HG03066 (cell line): Measurements from ENCODE around the gene USP22.
"Not testable (repeated sequence)": the region's sequence is repeated elsewhere in the genome, so short reads cannot be mapped to it uniquely, and the experiment has no call there.

ENCODE experiments used
- ATAC-seq: cut with Tn5 transposase; IDR thresholded peaks from one replicate; pipeline ENCODE4 v1.9.1; 2021; ENCODE audit warnings: low read depth; ENCODE audit not compliant: unreplicated experiment

The USP22 gene

DNA sequence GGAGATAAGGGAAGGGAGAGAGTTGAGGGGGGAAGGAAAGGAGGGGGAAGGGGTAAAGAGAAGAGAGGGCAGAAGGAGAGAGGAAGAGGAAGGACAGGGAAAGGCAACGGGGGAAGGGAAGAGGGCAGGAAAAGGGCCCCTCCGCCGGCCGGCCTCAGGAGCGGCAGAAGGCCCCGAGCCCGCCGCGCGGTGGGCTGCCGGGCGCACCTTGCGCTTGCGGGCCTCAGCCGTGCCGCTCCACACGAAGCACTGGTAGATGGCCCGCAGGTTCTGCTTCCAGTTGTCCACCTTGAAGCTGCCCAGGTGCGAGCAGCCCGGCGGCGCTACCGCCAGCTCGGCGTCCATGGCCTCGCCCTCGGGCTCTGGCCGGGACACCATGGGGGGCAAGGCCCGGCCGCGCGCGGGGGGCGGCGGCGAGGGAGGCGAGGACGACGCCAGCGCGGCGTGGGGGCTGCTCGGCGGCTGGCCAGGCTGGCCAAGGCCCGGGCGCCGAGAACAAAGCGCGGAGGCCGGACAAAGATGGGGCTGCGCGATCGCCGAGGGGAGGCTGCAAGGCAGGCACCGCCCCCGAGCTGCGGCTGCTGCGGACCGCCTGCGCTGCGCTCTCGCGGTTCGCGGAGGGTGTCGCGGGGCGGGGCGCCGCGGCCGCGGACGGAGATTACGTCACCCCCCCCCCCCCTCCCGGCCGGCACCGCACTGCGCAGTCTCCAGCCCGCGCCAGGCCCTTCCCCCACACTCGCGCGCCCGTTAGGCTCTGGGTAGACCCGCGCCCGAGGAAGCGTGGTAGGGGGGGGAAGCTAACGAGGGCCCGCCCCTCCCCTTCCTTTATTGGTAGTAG is at the start of gene USP22:
USP22 (minus strand) TSS at position 554 of the 838 bp plus-strand sequence; CDS start at position 378, 176 bp downstream.
- ATAC-seq: peak; percentile 48

DNA sequence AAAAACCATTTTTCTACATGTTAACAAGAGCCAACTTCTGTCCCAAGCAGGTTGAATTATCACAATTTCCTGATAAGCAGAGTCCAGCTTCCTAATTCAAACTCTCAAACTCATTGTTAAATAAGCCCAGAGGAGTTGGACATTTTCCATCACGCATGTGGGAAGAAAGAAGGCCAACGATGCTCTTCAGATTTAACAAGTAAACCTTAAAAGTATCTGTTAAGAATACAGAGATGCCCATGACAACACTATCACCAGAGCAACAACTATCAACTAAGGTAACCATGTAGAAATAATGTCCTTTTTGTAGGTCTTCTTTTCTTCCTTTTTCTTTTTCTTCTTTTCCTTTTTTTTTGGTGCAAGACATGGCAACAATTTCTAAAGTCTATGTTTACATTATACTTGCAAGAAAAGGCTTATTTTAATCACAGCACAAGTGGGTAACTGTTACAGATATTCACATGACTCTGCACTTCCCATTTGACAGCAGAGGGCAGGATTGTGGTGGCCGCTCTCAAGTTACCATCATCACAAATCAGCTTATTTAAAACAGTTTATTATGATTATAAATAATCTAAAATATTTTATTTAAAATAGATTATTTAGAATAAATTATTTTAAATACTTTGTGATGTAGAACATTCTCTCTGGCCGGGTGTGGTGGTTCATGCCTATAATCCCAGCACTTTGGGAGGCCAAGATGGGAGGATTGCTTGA is 48.2 kb upstream of the USP22 start:
- no peak for ATAC-seq

DNA sequence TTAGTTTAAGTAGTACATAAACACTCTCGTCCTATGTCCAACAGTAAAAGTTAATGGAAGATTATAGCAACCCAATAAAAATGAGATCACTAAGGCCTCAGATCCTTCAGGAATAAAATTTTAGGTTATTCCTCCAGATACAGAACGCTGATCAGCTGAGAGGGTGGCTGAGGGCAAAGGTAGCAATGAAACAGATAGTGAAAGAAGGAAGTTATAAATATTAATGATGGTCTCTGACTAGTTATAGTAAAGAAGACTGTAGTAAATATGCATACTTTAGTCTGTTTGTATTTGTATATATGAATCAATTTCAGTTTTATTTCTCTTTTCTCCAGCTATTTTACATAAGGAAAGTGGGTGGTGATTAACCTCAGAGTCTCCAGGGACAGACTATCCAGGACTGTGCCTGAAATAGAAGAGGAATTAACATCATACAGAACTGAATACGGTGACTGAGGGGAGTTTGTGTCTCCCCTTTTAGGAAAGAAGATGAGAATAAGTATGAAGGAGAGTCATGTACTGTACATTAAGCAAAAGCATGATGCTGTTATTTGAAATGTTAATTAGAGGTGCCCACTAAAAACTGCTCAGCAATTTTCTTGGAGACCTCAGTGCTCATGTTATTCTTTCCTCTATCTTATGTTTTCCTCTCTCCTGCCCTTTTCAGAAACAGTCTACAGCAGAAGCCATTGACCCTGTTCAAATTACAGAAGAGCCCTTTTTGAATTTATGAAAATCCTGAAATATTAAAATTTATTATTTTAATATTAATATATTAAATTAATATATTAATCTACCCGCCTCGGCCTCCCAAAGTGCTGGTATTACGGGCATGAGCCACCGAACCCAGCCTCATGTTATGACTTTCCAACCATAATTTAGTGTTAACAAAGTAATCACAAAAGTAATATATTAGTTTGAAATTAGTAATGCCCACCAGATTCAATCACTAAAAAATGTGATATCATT is 47.4 kb upstream of the USP22 start:
- no peak for ATAC-seq

DNA sequence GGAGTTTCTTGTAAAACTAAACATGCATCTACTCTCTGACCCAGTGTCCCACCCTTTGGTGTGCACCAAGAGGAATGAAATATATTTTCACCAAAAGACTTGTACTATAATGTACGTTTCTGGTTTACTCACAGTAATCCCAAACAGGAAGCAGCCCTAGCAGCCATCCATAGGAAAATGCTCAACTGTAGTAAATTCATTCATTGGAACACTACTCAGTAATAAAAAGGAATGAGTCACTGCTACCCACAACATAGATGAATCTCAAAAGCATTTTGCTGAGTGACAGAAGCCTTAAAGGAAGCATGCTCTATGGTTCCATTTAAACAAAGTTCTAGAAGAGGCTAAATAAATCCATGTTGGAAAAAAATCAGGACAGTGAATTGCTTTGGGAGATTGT is 46.3 kb upstream of the USP22 start:
- no peak for ATAC-seq

DNA sequence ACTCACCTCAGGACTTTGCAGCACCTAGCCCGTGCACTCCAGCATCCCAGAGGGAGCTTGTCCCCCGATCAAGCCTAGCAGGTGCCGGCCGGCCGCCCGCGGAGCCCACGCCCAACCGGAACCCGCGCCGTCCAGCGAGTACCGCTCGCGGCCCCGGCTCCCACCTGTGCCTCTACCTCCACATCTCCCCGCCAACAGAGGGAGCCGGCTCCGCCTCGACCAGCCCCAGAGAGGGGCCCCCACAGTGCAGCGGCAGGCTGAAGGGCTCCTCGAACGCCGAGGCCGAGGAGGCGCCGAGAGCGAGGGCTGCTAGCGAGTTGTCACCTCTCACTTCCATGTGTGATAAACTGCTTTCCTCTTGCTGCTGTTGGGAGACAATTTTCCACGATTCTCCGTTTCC is 42.9 kb upstream of the USP22 start:
- no peak for ATAC-seq

DNA sequence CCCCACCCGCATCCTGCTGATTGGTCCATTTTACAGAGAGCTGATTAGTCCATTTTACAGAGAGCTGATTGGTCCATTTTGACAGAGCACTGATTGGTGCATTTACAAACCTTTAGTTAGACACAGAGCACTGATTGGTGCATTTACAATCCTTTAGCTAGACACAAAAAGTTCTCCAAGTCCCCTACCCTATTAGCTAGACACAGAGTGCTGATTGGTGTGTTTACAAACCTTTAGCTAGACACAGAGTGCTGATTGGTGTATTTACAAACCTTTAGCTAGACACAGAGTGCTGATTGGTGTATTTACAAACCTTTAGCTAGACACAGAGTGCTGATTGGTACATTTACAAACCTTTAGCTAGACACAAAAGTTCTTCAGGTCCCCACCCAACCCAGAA is 42.5 kb upstream of the USP22 start:
- ATAC-seq: not testable (repeated sequence)

DNA sequence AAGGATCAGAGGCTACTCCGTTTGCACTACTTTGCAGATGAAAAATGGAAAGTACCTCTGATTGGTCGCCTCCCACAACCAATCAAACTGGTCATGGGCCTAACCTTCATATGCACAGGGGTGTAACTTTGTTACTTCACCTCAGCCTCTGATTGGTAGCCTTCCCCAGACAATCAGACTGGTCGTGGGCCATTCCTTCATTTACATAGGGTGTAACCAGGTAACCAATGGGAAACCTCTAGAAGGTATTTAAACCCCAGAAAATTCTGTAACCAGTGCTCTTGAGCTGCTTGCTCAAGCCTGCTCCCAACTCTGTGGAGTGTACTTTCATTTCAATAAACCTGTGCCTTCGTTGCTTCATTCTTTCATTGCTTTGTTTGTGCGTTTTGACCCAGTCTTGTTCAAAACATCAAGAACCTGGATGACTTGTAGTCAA is 39.2 kb upstream of the USP22 start:
- ATAC-seq: no peak

DNA sequence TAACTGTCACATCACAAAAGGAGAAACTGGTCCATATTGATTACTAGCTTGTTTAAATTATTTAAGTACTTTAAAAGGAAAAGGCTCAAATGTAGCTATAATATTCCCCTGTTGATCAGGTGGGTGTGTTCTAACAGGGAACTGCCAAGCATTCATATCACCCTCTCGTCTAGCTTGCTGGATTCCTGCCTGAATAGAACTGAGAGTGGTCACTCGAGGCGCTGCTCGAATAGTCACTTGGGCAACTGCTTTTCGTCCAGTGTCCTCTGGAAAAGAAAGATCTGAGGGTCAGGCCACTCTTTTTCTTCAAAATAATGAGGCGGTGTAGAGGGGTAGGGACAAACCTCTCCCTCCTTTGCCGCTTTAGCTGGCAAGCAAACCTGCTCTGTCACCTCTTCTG is 36.4 kb upstream of the USP22 start:
- ATAC-seq: no peak

DNA sequence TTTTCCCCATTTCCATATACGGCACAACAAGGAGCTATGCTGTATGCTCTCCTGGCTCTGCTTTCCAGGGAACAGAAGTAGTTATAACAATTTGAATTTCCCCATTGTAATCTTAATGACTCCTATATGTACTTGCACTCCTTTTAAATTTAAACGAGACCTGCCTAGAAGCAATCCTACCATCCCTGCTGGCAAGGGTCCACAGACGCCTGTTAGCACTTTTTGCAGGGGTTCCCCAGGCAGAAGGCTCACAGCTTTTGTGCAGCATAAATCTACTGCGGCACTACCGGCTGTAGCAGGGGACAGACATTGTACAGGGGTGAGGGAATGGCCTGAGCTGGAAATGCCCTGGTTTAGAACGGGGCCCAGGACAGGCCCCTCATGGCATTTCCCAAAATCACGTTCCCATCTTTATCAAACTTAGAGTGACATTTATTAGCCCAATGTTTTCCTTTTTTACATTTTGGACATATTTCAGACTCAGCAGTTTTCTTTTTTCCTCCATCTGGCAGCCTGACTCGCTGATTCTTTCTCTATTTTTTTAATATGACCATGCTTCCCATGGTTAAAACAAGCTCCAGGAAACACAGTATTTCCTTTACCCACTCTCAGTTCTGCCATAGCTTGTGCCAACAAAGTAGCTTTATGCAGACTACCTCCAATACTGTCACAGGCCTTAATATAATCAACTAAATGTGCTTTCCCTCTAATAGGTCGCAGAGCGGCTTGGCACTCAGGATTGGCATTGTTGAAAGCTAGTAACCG is 35.4 kb upstream of the USP22 start:
- ATAC-seq: no peak

DNA sequence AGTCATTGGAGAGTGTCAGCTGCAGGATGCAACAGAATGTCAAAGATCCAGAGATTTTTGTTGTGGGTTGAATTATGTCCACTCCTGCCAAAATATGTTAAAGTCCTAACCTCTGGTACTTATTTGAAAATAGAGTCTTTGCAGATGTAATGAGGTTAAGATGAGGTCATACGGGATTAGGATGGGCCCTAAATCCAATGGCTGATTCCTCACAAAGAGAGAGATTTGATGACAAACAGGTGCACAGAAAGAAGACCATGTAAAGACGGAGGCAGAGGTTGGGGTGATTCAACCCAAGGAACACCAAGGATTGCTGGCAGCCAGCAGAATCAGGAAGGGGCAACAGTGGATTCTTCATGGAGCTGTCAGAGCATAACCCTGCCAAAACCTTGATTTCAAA is 34.5 kb upstream of the USP22 start:
- ATAC-seq: no peak

DNA sequence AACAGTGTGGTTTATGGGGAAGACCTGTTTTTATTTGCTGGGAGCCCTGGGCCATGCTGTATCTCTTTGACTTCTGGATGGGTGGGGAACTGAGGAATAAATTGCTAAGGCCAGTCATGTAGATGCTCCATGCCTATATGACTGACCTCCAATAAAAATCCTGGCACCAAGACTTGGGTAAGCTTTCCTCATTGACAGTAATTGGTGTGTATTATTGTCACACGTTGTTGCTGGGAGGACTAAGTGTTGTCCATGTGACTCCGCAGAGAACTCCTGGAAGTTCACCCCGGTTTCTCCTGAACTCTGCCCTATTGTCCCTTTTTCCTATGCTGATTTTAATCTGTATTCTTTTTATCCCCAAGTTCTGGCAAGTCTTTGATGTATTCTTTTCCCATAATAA is 33.4 kb upstream of the USP22 start:
- no peak for ATAC-seq

DNA sequence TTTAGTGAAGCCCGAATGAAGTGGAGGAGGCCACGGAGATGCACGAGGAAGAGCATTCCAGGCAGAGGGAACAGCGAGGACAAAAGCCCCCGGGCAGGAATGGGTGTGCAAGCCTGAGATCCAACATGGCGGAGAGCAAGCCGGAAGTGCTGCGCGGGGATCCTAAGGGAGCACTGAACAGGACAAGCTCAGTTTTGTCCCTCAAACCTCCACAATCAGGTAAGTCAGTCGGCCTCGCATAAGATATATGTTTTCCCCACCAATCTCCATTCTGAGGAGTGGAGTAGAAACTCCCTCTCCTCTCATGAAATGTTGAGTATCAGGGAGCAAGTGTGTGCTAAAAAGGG is 32.9 kb upstream of the USP22 start:
- ATAC-seq: no peak

DNA sequence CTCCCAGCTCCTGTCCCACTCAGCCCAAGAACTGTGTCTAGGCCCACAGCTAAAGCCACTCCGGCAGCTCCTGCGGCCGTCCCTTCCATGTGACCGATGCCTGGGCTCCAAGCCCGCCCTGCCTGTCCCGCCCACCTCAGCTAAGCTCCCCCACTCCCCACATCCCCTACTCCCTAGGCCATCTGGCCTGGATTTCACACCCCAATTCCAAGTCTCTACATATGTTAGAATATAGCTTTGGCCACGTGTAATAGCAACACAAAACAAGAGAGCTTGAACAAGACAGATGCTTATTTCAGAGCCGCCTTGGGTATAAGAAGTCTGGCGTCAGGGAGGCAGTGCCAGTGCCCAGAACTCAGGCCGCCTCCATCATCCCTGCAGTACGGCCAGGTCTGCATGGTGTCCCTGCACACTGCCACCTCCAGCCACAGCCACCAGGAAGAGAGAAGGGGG is 30.0 kb upstream of the USP22 start:
- no peak for ATAC-seq

DNA sequence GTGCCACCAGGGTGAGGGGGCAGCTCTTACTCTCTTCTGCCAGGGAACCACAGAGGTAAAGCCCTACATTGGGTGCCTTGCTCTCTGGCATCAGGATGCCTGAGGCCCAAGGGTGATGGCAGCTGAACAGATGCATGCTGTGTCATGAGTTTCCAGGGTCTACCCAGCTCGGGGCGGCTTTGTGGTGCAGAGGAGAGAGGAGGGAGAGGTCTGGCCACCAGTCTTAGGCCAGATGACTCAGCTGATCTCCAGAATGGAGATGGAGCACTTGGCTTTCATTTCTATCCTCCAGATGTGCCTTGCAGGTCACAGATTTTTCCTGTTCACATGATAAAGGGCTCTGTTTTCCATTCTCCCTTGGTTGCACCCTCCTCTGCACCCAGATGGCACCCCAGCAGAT is 23.6 kb upstream of the USP22 start:
- ATAC-seq: no peak

DNA sequence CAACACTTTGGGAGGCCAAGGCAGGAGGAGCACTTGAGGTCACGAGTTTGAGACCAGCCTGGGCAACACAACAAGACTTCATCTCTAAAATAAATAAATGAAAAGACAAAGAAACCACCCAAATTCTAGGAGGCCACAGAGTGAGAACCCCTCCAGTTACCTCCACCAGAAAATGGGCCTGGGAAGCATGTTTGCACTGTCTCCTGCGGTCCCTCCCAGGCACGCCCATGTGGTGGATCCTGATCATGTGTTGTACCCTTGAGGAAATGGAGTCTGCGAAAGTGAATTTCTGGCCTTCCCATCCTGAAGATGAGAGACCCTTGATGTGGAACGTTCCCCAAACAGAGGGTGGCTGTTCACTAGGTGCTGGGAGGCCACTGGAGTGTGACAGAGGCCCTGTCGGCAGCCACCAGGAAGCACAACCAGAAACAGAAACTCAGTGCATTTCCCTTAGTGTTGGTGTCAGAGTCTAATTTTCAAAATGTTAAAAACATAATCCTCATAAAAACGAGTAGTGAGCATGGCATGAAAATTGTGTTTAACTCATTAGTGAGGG is 19.2 kb upstream of the USP22 start:
- peak; percentile 69 for ATAC-seq

DNA sequence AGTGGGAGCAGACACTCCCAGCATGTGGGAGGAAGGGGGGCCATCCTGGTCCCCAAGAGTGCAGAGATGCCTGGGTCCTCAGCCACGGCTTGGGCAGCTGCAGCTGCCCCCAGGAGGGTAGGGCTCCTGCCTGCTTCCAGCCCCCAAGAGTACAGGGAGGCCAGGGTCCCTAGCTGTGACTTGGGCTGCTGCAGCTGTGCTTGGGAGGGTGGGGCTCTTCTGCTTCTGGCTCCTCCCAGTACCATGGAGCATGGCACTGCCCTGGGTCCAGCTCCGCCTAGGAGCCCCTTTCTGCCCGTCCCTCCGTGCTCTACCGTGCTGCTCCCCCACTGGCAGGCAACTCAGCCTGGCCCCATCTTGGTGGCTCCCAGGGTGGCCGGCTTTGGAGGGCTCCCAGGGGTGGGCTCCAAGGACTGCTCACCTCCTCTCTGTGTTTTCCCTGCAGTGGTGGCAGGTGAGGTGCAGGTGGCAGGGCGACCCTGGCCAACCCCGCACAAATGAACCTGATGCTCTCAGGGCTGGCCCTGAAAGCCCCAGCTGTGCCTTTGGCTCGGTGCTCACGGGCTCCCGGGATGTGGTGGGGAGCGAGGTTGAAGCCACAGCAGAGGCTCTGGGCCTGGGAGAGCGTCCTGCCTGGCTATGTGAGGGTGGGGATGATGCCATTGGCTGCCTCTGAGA is 18.5 kb upstream of the USP22 start:
- ATAC-seq: no peak

DNA sequence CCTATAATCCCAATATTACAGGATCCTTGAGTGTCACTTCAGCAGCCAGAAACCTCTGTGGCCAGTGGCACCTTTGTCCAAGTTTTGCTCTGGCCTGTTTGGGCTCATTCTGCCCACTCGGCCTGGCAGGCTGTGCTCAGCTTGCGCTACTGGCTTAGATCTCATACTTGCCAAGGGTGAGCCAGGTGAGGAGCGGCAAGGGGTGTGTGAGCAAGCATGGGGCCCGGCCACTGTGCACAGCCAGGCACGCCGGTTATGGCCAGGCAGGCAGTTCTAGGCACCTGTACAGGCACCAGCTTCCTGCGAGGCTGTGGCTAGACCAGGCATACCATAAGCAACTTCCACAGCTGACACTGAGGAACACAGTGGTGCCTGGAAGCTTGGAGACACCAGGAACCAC is 16.9 kb upstream of the USP22 start:
- ATAC-seq: no peak

DNA sequence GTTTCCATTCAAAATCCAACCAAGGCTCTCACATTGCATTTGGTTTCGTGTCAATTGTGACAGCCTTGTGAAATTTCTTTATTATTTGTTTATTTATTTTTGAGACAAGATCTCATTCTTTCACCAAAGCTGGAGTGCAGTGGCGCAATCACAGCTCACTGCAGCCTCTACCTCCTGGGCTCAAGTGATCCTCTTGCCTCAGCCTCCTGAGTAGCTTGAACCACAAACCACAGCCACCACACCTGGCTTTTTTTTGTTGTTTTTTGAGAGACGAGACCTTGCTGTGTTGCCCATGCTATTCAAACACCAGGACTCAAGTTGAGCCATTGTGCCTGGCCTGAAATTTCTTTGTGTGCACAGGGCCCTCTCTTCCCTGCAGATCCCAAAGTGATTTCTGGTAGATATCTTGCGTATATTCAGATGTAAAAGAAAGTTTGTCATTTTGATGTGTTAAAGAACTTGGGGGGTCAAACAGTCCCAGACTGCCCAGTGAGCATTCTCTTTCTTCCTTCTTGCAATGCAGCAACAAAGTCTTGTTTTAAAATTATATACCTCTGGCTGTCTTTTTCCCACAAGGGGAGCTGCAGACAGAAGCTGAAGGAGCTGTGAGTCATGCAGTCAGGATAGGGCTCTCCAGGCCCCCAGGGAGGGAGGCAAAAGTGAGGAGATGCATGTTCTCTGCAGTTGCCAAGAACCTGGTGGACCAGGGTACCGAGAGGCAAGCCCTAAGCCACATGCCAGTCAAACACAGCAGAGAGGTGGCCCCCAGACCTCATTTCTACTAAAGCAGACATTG is 15.5 kb upstream of the USP22 start:
- ATAC-seq: no peak
